ENCODE data around the gene PLAAT4. TPM values are rescaled to one million over a fixed set of nuclear protein-coding genes. Genes with fewer than 3 reads are reported as not detected.

Gene PLAAT4
- total and polyA plus RNA-seq, 3 donors from 2014 or later: 9.8 to 35.0 (median 14.2) TPM

DNA sequence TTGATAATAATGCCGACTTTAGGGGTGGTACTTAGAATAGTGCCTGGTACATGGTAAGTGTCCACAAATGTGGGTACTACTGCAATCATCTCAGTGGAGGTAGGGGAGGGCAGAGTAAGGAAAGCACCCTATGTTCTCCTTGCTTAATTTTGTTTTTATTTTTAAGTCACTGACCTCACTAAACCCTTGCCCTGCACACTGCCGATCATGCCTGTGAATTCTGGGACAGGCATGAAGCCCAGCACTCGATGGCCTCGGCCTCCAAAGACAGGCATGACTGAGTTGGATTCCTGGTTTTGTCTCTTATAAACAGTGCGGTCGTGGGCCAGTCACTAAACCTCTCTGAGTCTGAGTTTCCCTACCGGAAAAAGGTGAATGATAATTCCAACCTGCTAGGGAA is 23.8 kb upstream of the PLAAT4 start:
- 89 to 92% methylated on average over 7 of the region's 7 CpGs for WGBS, 2 donors

DNA sequence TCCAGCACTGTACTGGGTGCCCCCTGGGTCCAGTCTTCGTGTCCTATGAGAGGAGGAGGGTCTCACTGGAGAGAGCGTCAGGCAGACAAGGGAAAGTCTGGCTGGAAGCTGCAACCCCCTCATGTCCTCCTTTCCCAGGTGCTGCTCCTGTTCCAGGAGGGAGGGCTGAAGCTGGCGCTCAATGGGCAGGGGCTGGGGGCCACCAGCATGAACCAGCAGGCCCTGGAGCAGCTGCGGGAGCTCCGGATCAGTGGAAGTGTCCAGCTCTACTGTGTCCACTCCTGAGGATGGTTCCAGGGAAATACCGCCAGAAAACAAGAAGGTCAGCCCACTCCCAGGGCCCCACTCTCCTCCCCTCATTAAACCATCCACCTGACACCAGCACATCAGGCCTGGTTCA is 20.5 kb upstream of the PLAAT4 start:
- Histone ChIP-seq H3K27ac (no peak overlapping the region), H3K36me3 (ENCODE audit: low read depth, missing control alignments) (no peaks in the 10 kb centered on the region), H3K4me3 (no peak overlapping the region), H3K27me3 (no peaks in the 10 kb centered on the region), H3K9me3 (no peaks in the 10 kb centered on the region), H3K4me1 (no peaks in the 10 kb centered on the region)
- intact Hi-C loops (cut with DNase I; ENCODE audit: low total_unique reads): no loop called here
- no peak for DNase-seq
- 93 to 100% methylated on average over 2 to 6 of the region's 6 CpGs for WGBS, 2 donors
- TF ChIP-seq, protein P1, sequence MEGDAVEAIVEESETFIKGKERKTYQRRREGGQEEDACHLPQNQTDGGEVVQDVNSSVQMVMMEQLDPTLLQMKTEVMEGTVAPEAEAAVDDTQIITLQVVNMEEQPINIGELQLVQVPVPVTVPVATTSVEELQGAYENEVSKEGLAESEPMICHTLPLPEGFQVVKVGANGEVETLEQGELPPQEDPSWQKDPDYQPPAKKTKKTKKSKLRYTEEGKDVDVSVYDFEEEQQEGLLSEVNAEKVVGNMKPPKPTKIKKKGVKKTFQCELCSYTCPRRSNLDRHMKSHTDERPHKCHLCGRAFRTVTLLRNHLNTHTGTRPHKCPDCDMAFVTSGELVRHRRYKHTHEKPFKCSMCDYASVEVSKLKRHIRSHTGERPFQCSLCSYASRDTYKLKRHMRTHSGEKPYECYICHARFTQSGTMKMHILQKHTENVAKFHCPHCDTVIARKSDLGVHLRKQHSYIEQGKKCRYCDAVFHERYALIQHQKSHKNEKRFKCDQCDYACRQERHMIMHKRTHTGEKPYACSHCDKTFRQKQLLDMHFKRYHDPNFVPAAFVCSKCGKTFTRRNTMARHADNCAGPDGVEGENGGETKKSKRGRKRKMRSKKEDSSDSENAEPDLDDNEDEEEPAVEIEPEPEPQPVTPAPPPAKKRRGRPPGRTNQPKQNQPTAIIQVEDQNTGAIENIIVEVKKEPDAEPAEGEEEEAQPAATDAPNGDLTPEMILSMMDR (IDR thresholded peaks at IDR 0.05): no peak
- no peak for TF ChIP-seq POLR2A (IDR thresholded peaks at IDR 0.05)

More for the DNA sequence above, 23.8 kb upstream of the PLAAT4 start:
- peaks cover 7% of the 10 kb centered on the region for H3K4me1 ChIP-seq
- H3K4me3 ChIP-seq: no peak overlapping the region
- intact Hi-C loops (cut with DNase I; ENCODE audit: low total_unique reads): no loop called here
- H3K27ac ChIP-seq: no peak overlapping the region
- TF ChIP-seq POLR2A (IDR thresholded peaks at IDR 0.05): no peak
- TF ChIP-seq, protein P1 (IDR thresholded peaks at IDR 0.05): no peak
- no peaks in the 10 kb centered on the region for H3K27me3 ChIP-seq
- H3K9me3 ChIP-seq: no peaks in the 10 kb centered on the region
- DNase-seq: no peak
- no peaks in the 10 kb centered on the region for H3K36me3 ChIP-seq (ENCODE audit: low read depth, missing control alignments)

DNA sequence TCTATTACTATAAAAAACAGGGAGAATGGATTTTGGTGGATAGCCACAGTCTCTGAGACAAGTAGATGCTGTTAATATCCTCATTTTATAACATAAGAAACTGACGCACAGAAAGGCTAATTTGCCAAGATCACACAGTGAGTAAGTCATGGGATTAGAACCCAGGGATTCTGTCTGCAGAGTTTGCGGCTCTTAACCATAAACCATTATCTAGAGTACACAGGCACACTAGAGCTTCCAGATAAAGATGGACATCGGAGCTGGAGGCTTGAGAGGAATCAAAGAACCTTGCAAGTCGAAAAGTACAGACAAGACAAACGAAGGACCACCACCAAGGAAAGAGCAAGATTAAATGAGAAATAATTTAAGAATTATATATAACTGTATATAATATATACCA is 19.5 kb upstream of the PLAAT4 start:
- Histone ChIP-seq H3K27me3 (no peaks in the 10 kb centered on the region), H3K36me3 (ENCODE audit: low read depth, missing control alignments) (no peaks in the 10 kb centered on the region), H3K4me3 (no peak overlapping the region), H3K27ac (no peak overlapping the region), H3K4me1 (no peaks in the 10 kb centered on the region), H3K9me3 (no peaks in the 10 kb centered on the region)
- DNase-seq: no peak
- TF ChIP-seq, protein P1 (IDR thresholded peaks at IDR 0.05): no peak
- no peak for TF ChIP-seq POLR2A (IDR thresholded peaks at IDR 0.05)
- intact Hi-C loops (cut with DNase I; ENCODE audit: low total_unique reads): no loop called here
- 95 to 97% methylated on average over 5 of the region's 5 CpGs for WGBS, 2 donors

DNA sequence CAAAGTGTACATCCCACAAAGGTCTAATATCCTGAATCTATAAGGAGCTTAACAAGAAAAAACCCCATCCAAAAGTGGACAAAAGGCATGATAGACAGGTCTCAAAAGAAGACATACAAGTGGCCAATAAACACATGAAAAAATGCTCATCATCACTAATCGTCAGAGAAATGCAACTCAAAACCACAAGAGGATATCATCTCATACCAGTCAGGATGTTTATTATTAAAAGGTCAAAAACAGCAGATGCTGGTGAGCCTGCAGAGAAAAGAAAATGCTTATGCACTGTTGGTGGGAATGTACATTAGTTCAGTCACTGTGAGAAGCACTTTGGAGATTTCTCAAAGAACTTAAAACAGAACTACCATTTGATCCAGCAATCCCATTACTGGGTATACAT is 18.1 kb upstream of the PLAAT4 start:
- WGBS, 2 donors: 37 to 56% methylated on average over 1 of the region's 1 CpG
- Histone ChIP-seq H3K36me3 (ENCODE audit: low read depth, missing control alignments) (no peaks in the 10 kb centered on the region), H3K27me3 (no peaks in the 10 kb centered on the region), H3K4me1 (no peaks in the 10 kb centered on the region), H3K27ac (no peak overlapping the region), H3K9me3 (no peaks in the 10 kb centered on the region), H3K4me3 (no peak overlapping the region)
- no peak for TF ChIP-seq POLR2A (IDR thresholded peaks at IDR 0.05)
- TF ChIP-seq, protein P1 (IDR thresholded peaks at IDR 0.05): no peak
- intact Hi-C loops (cut with DNase I; ENCODE audit: low total_unique reads): no loop called here
- DNase-seq: no peak

DNA sequence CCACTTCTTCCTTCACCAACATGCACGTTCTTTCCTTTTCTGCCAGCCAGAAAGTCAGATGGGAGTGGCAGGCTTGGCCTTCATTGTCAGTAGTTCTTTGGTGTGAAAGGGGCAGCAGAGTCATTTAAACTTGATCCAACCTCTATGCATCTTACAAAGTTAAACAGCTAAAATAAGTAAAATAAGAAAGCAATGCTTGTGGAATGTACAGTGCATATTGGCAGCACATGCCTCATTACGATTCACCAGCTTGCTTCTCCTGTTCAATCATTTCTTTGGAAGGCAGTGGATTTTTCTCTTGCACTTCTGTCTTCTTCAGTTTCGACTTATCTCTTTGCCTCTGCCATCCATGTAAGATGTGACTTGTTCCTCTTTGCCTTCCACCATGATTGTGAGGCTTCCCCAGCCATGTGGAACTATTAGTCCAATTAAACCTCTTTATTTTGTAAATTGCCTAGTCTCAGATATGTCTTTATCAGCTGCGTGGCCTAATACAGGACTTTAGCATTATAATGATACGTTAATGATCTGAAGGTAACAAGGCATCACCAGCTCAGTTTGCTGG is 15.9 kb upstream of the PLAAT4 start:
- 84 to 89% methylated on average over 5 of the region's 5 CpGs for WGBS, 2 donors
- H3K4me3 ChIP-seq: no peak overlapping the region
- H3K9me3 ChIP-seq: no peaks in the 10 kb centered on the region
- no peaks in the 10 kb centered on the region for H3K27me3 ChIP-seq
- no peak overlapping the region for H3K27ac ChIP-seq
- intact Hi-C loops (cut with DNase I; ENCODE audit: low total_unique reads): no loop called here
- TF ChIP-seq, protein P1 (IDR thresholded peaks at IDR 0.05): no peak
- no peak for TF ChIP-seq POLR2A (IDR thresholded peaks at IDR 0.05)
- no peaks in the 10 kb centered on the region for H3K4me1 ChIP-seq
- no peak for DNase-seq
- H3K36me3 ChIP-seq (ENCODE audit: low read depth, missing control alignments): no peaks in the 10 kb centered on the region
